ENCODE measurements around the gene SERPINB6. TPM values are rescaled to one million over a fixed set of nuclear protein-coding genes. Genes with fewer than 3 reads are reported as not detected.

SERPINB6 gene
- total and polyA plus RNA-seq, 9 of the 15 experiments (the other 6 are each of a cell fraction or from before 2014, with no cell fraction given), result 86.6 to 211 (median 143) TPM

- no peak overlapping the region for H2AFZ ChIP-seq (ENCODE audit: low read depth, low read length)
- H3K36me3 ChIP-seq (ENCODE audit: control insufficient read depth, insufficient read depth, low read length), result peaks cover 41% of the 10 kb centered on the region
- no peak for ATAC-seq
Measured at GRCh38 chr6:2960935-2961334, 10.4 kb downstream of the SERPINB6 start.

More at GRCh38 chr6:2960935-2961334, 10.4 kb downstream of the SERPINB6 start:
- H3K27me3 ChIP-seq (ENCODE audit: control insufficient read depth in 2 of 2, insufficient read depth in 2 of 2, low read length in 2 of 2), result no peaks in the 10 kb centered on the region
- POLR2A ChIA-PET, result interaction anchor here (1.1 to 1.5 kb wide), 4 partner anchors 11 to 119 kb away, joined by 3 to 8 read pairs (median 4); partner anchors contain the start of gene SERPINB1
- BruUV-seq (replicated peaks), result no TSS peak
- H3K9me3 ChIP-seq (replicated peaks; ENCODE audit: control insufficient read depth, insufficient read depth, low read depth, low read length), result no peaks in the 10 kb centered on the region
- H3K4me2 ChIP-seq (ENCODE audit: insufficient read depth, low read length), result no peak overlapping the region
- H3K27ac ChIP-seq (ENCODE audit: extremely low read depth, low read depth, low read length), result no peak overlapping the region
- intact Hi-C loops (cut with micrococcal nuclease) (no loop called here), in situ Hi-C loops (cut with MboI) (no loop called here)
- CTCF ChIA-PET (ENCODE audit: low intra/inter-chr PET ratio), result no interaction called here
- H3K4me1 ChIP-seq (replicated peaks in 1 of 2; ENCODE audit: control insufficient read depth in 2 of 2, insufficient read depth in 2 of 2, low read length in 2 of 2), result peaks cover 35 to 41% of the 10 kb centered on the region in 2 experiments
- no peak overlapping the region for H3K4me3 ChIP-seq
- WGBS (ENCODE audit: insufficient coverage, low coverage, missing lambda C conversion rate), result 76% methylated on average over 4 of the region's 4 CpGs
- H4K20me1 ChIP-seq (replicated peaks; ENCODE audit: control insufficient read depth, insufficient read depth, low read length), result no peaks in the 10 kb centered on the region
- FAIRE-seq, result no peak
- H3K79me2 ChIP-seq (ENCODE audit: control insufficient read depth, insufficient read depth, low read length), result peaks cover 71% of the 10 kb centered on the region
- DNase-seq (ENCODE audit: extremely low read depth in 1 of 4, low spot score in 3 of 4), result no peak
- no peak for TF ChIP-seq CBX5 (IDR thresholded peaks at IDR 0.05; ENCODE audit: borderline replicate concordance, low read depth)
- TF ChIP-seq SMARCB1 (IDR thresholded peaks at IDR 0.05; ENCODE audit: insufficient read length, low read depth), result no peak
- TF ChIP-seq PHB (CRISPR knock-in tag; IDR thresholded peaks at IDR 0.05), result no peak
- TF ChIP-seq ZNF263 (CRISPR knock-in tag; IDR thresholded peaks at IDR 0.05; ENCODE audit: borderline replicate concordance), result no peak
- TF ChIP-seq, protein P1, sequence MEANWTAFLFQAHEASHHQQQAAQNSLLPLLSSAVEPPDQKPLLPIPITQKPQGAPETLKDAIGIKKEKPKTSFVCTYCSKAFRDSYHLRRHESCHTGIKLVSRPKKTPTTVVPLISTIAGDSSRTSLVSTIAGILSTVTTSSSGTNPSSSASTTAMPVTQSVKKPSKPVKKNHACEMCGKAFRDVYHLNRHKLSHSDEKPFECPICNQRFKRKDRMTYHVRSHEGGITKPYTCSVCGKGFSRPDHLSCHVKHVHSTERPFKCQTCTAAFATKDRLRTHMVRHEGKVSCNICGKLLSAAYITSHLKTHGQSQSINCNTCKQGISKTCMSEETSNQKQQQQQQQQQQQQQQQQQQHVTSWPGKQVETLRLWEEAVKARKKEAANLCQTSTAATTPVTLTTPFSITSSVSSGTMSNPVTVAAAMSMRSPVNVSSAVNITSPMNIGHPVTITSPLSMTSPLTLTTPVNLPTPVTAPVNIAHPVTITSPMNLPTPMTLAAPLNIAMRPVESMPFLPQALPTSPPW (CRISPR knock-in tag; IDR thresholded peaks at IDR 0.05), result no peak
- no peak for TF ChIP-seq TFAM (CRISPR knock-in tag; conservative IDR thresholded peaks at IDR 0.05)
- no peak for TF ChIP-seq SMARCA5 (IDR thresholded peaks at IDR 0.05)
- no peaks in the 10 kb centered on the region for H3K9me1 ChIP-seq (ENCODE audit: control insufficient read depth, insufficient read depth, low read length)
- H3K9ac ChIP-seq (ENCODE audit: insufficient read depth in 1 of 2, low read depth in 2 of 2, low read length in 2 of 2), result peak overlapping the region in 1 of 2 experiments; percentile 57; a peak in 1 of 4 replicates

Measured in K562 (cell line).